Ishikawa (cell line): Measurements from ENCODE around the gene GRID2.

ENCODE experiments used
- CEBPB ChIP-seq: IDR thresholded peaks from 2 replicates; pipeline ENCODE4 v1.6.1; 2012
- CREB1 ChIP-seq: IDR thresholded peaks from 2 replicates; pipeline ENCODE4 v1.6.1; 2012; ENCODE audit warnings: low read depth
- EGR1 ChIP-seq: IDR thresholded peaks from 2 replicates; pipeline ENCODE4 v1.6.1; 2012
- EP300 ChIP-seq: IDR thresholded peaks from 2 replicates; pipeline ENCODE4 v1.6.1; 2012; ENCODE audit warnings: borderline replicate concordance
- FOXM1 ChIP-seq: IDR thresholded peaks from 2 replicates; pipeline ENCODE4 v1.6.1; 2012; ENCODE audit warnings: low read depth, borderline replicate concordance
- MAX ChIP-seq: IDR thresholded peaks from 2 replicates; pipeline ENCODE4 v1.6.1; 2012
- NFIC ChIP-seq: IDR thresholded peaks from 2 replicates; pipeline ENCODE4 v1.6.1; 2012
- RAD21 ChIP-seq: IDR thresholded peaks from 2 replicates; pipeline ENCODE4 v1.6.1; 2012; ENCODE audit warnings: low read depth
- REST ChIP-seq: IDR thresholded peaks from 2 replicates; pipeline ENCODE4 v1.6.1; 2012; ENCODE audit warnings: low read depth, mild to moderate bottlenecking
- TAF1 ChIP-seq: IDR thresholded peaks from 2 replicates; pipeline ENCODE4 v1.6.1; 2012; ENCODE audit warnings: low read depth, mild to moderate bottlenecking
- TCF12 ChIP-seq: IDR thresholded peaks from 2 replicates; pipeline ENCODE4 v1.6.1; 2012; ENCODE audit warnings: low read depth
- TEAD4 ChIP-seq: IDR thresholded peaks from 2 replicates; pipeline ENCODE4 v1.6.1; 2012
- USF1 ChIP-seq: IDR thresholded peaks from 2 replicates; pipeline ENCODE4 v1.6.1; 2012
- YY1 ChIP-seq: IDR thresholded peaks from 2 replicates; pipeline ENCODE4 v1.6.1; 2012; ENCODE audit warnings: low read depth
- ZBTB7A ChIP-seq: IDR thresholded peaks from 2 replicates; pipeline ENCODE4 v1.6.1; 2012; ENCODE audit warnings: low read depth

GRID2 gene

DNA sequence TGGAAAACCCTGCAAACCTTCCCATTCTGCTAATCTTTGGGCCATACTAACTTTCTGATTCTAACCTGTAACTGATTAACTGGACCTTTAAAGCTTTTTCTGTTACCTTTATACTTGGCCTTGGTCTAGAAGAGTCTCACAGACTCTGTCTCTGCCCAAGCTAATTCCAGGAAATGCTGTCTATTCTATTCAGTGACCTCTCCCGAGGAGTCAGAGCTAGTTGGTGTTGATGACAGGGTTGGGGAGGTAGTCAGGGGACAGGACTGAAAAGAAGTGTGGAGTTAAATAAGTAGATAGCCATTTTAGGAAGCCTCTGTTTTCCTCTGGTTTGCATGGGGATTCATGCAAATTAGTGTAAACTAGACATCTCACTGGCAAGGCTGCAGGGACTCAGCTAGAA, 429.5 kb downstream of the GRID2 start:
- TF ChIP-seq MAX = no peak
- TF ChIP-seq EP300 = no peak
- no peak for TF ChIP-seq CREB1
- TF ChIP-seq TCF12 = no peak
- no peak for TF ChIP-seq USF1
- no peak for TF ChIP-seq YY1
- TF ChIP-seq ZBTB7A = no peak
- no peak for TF ChIP-seq FOXM1
- no peak for TF ChIP-seq REST
- TF ChIP-seq TAF1 = no peak
- TF ChIP-seq CEBPB = no peak
- no peak for TF ChIP-seq EGR1
- no peak for TF ChIP-seq RAD21
- TF ChIP-seq NFIC = no peak

DNA sequence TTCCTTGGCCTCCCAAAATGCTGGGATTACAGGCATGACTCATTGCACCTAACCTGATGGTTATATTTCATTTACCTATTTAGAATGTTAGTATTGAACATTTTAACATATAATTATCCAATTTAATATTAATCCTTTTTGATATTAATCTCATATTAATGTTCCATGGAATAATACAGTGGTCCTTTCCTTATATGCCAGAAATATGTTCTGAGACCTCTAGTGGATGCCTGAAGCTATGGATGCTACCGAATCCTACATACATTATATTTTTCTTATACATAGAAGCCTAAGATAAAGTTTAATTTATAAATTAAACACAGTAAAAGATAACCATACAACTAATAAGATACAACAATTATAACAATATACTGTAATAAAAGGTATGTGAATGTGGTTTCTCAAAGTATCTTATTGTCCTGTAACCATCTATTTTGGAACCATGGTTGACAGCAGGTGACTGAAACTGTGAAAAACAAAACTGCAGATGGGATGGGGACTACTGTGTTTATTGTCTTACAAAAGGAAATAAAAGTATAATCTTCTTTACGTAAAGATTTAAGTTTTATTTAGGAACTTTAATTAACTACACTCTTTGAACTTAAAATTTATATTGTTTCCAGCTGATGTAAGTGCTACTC, 431.4 kb downstream of the GRID2 start:
- no peak for TF ChIP-seq NFIC
- TF ChIP-seq TAF1 = no peak
- TF ChIP-seq CEBPB = no peak
- TF ChIP-seq EP300 = no peak
- TF ChIP-seq EGR1 = no peak
- TF ChIP-seq TCF12 = no peak
- no peak for TF ChIP-seq TEAD4
- TF ChIP-seq ZBTB7A = no peak
- TF ChIP-seq REST = no peak
- no peak for TF ChIP-seq CREB1
- no peak for TF ChIP-seq USF1

DNA sequence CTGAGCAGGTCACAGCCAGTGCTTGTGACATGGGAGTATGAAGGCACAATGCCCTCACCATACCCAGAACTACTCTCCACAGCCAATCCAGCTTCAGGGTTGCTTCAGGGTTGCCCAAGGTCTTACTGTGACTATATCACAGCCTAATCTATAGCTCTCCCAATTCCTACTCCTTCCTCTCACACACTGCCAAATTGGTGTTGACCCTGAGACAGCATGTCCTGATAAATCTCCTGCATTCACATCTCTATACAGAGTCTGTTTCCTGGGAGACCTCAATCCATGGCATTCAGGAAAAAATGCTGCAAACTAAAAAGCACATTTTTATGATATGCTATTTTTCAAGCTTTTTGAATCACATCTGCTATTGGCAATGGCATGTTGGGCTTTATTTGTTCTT, 456.7 kb downstream of the GRID2 start:
- TF ChIP-seq ZBTB7A = no peak
- TF ChIP-seq TAF1 = no peak
- no peak for TF ChIP-seq FOXM1
- TF ChIP-seq CREB1 = no peak
- TF ChIP-seq YY1 = no peak
- no peak for TF ChIP-seq EP300
- no peak for TF ChIP-seq EGR1
- no peak for TF ChIP-seq USF1
- no peak for TF ChIP-seq REST
- TF ChIP-seq TEAD4 = no peak
- TF ChIP-seq TCF12 = no peak
- TF ChIP-seq NFIC = no peak
- no peak for TF ChIP-seq MAX
- TF ChIP-seq CEBPB = no peak
- no peak for TF ChIP-seq RAD21

DNA sequence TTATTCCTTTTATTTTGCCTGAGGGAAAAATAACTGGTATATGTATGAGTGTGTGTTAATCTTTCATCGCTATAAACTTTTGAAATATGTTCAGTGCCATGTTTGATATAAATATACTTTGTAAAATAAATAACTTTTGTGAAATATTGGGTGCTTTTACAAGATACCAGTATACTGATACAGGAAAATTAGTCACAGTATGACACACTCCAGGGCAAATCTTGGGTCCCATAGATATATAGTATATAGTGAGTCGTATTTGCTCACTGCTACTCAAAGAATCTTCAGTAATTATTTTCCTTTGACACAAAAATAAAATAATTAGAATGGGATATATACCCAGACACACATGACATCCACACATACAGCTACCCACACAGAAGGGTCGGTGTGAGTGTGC, 472.3 kb downstream of the GRID2 start:
- TF ChIP-seq CREB1 = no peak

GRCh38 chr4:92789741-92790140, 486.0 kb downstream of the GRID2 start:
- no peak for TF ChIP-seq FOXM1
- no peak for TF ChIP-seq EGR1
- no peak for TF ChIP-seq MAX
- no peak for TF ChIP-seq EP300
- no peak for TF ChIP-seq TEAD4
- TF ChIP-seq TAF1 = no peak
- no peak for TF ChIP-seq ZBTB7A
- no peak for TF ChIP-seq CREB1
- no peak for TF ChIP-seq TCF12
- no peak for TF ChIP-seq RAD21
- TF ChIP-seq USF1 = no peak
